Endothelial cell of umbilical vein (primary cell): ENCODE results near the gene PLD1. TPM values are rescaled to one million over a fixed set of nuclear protein-coding genes. Genes with fewer than 3 reads are reported as not detected.
A peak's percentile ranks its signal among the peaks of the same experiment; 100 is the strongest.

Experiments
- BruUV-seq: library from RNA; stranded (reverse); fragments of 400-500 nt; replicated peaks from 2 replicates; lab custom pipeline; 2021; lab: Mats Ljungman, UMichigan
- CTCF ChIA-PET: fragments of 300-600, 350-600 bp; sonication (Branson Sonifier 250); formaldehyde crosslinking; loops from one replicate; lab custom pipeline; 2021; ENCODE audit warnings: antibody characterized with exemption, inconsistent platforms; lab: Charles Lee
- POLR2A ChIA-PET: fragments of 300-600, 350-600 bp; sonication (Branson Sonifier 250); formaldehyde crosslinking; loops from one replicate; lab custom pipeline; 2021; ENCODE audit warnings: antibody characterized with exemption, inconsistent platforms; lab: Charles Lee
- DNase-seq: peaks from one replicate; pipeline ENCODE4 v3.0.0-alpha.2; 2011; ENCODE audit warnings: low read depth, low spot score
- FAIRE-seq: peaks from 2 replicates; lab custom pipeline; 2011; peaks lifted over from hg19 to GRCh38; lab: Jason Lieb, UNC
- H2AFZ ChIP-seq: 2 replicates; pipeline ENCODE4 v1.6.0; 2012; ENCODE audit warnings: low read depth, low read length, control low read depth, inconsistent platforms
- H3K27ac ChIP-seq: 2 replicates; pipeline ENCODE4 v1.5.1; 2011; ENCODE audit warnings: low read depth, mild to moderate bottlenecking, control low read depth, low read length, moderate library complexity; ENCODE audit not compliant: insufficient read depth
- H3K27me3 ChIP-seq, 2 experiments: 2 replicates each; pipeline versions ENCODE4 v1.6.0 to v1.6.1; 2011; ENCODE audit warnings: low read length in 2 of 2, mixed read lengths in 1 of 2; ENCODE audit not compliant: control insufficient read depth in 2 of 2, insufficient read depth in 2 of 2
- H3K36me3 ChIP-seq, 2 experiments: 2 replicates in 1 of 2; 3 replicates in 1 of 2; pipeline ENCODE4 v1.5.1; 2011; ENCODE audit warnings: low read length in 2 of 2, mild to moderate bottlenecking in 1 of 2, moderate library complexity in 1 of 2; ENCODE audit not compliant: control insufficient read depth in 2 of 2, insufficient read depth in 2 of 2; ENCODE audit errors: extremely low read depth in 1 of 2
- H3K4me1 ChIP-seq: 3 replicates; pipeline ENCODE4 v1.5.1; 2011; ENCODE audit warnings: mild to moderate bottlenecking, low read length; ENCODE audit not compliant: control insufficient read depth, insufficient read depth; ENCODE audit errors: extremely low read depth
- H3K4me2 ChIP-seq: 2 replicates; pipeline ENCODE4 v1.6.1; 2011; ENCODE audit warnings: low read length, control low read depth, mixed read lengths; ENCODE audit not compliant: insufficient read depth
- H3K4me3 ChIP-seq, 3 experiments: fragments of 200-600 bp in 1 of 3; sonication (generic), shearing (Covaris generic) in 1 of 3; replicated peaks in 1 of 3; 2 replicates each; pipeline ENCODE4 v1.5.1; 2011 to 2016; ENCODE audit warnings: control low read depth in 3 of 3, low read length in 3 of 3, mild to moderate bottlenecking in 2 of 3, inconsistent platforms in 1 of 3, low read depth in 1 of 3, moderate library complexity in 1 of 3; ENCODE audit not compliant: insufficient read depth in 1 of 3
- H3K79me2 ChIP-seq: 2 replicates; pipeline ENCODE4 v1.6.0; 2012; ENCODE audit warnings: low read length, inconsistent platforms; ENCODE audit not compliant: control insufficient read depth, insufficient read depth
- H3K9ac ChIP-seq: replicated peaks from 2 replicates; pipeline ENCODE3; 2011; ENCODE audit warnings: low read length, control low read depth; ENCODE audit not compliant: insufficient read depth; ENCODE audit errors: extremely low read depth
- H3K9me1 ChIP-seq: replicated peaks from 3 replicates; pipeline ENCODE4 v1.6.0; 2011; ENCODE audit warnings: mild to moderate bottlenecking, low read length; ENCODE audit not compliant: control insufficient read depth, insufficient read depth; ENCODE audit errors: extremely low read depth
- H3K9me3 ChIP-seq: replicated peaks from 2 replicates; pipeline ENCODE4 v1.5.1; 2012; ENCODE audit warnings: low read length, inconsistent platforms; ENCODE audit not compliant: control insufficient read depth, insufficient read depth
- H4K20me1 ChIP-seq: replicated peaks from 2 replicates; pipeline ENCODE3; 2011; ENCODE audit warnings: mild to moderate bottlenecking, low read length; ENCODE audit not compliant: control insufficient read depth, insufficient read depth; ENCODE audit errors: extremely low read depth
- EZH2 ChIP-seq: IDR thresholded peaks from 2 replicates; pipeline ENCODE4 v1.6.1; 2012; ENCODE audit warnings: borderline replicate concordance, low read depth, mild to moderate bottlenecking, moderate library complexity, low read length, inconsistent platforms; ENCODE audit not compliant: severe bottlenecking
- FOS ChIP-seq: IDR thresholded peaks from 2 replicates; pipeline ENCODE4 v1.6.1; 2011; ENCODE audit warnings: mild to moderate bottlenecking, low read length, moderate library complexity, borderline replicate concordance; ENCODE audit not compliant: insufficient read depth
- GATA2 ChIP-seq: IDR thresholded peaks from 2 replicates; pipeline ENCODE4 v1.7.0; 2011; ENCODE audit warnings: low read depth, mild to moderate bottlenecking, moderate library complexity, mixed read lengths, low read length; ENCODE audit not compliant: insufficient read length, insufficient read depth
- JUN ChIP-seq: IDR thresholded peaks from 2 replicates; pipeline ENCODE4 v1.6.1; 2011; ENCODE audit warnings: borderline replicate concordance, low read depth; ENCODE audit not compliant: insufficient read length, insufficient read depth
- MYC ChIP-seq: IDR thresholded peaks from one replicate; pipeline ENCODE4 v1.6.1; 2011; ENCODE audit warnings: mild to moderate bottlenecking, low read depth, low read length
- POLR2A ChIP-seq: IDR thresholded peaks from 2 replicates; pipeline ENCODE4 v1.6.1; 2012; ENCODE audit warnings: low read depth, mild to moderate bottlenecking, control low read depth, low read length
- POLR2AphosphoS5 ChIP-seq: IDR thresholded peaks from 2 replicates; pipeline ENCODE4 v1.6.1; 2012; ENCODE audit warnings: low read depth, mild to moderate bottlenecking, control low read depth, low read length, moderate library complexity; ENCODE audit not compliant: insufficient read depth
- dilution Hi-C: fragments of 300-500 bp; cut with MboI; formaldehyde crosslinking; loops from one replicate; pipeline ENCODE4 v1.15.0; 2019; ENCODE audit warnings: low sequenced_read_pairs; ENCODE audit not compliant: extremely low pct_ligation_motif_present
- intact Hi-C: fragments of 100-400 bp; cut with micrococcal nuclease; formaldehyde crosslinking; loops from one replicate; pipeline ENCODE4 v1.10.0; 2022
- polyA plus RNA-seq, 4 experiments: library from polyadenylated mRNA; depleted of rRNA in 3 of 4; stranded (reverse) in 3 of 4; unstranded in 1 of 4; fragments of >200 nt; gene quantifications; 2 replicates each; pipeline versions ENCODE4 v1.2.1 to v1.2.3, GENCODE V29; 2011 to 2012; ENCODE audit warnings: missing spikeins in 1 of 4
- total RNA-seq: library from RNA; stranded (reverse); gene quantifications from 2 replicates; pipeline ENCODE4 v1.2.3, GENCODE V29; 2021
- TF ChIP-seq, protein P1 (sequence below), 2 donors: IDR thresholded peaks; 1 replicate in 1 of 2; 2 replicates in 1 of 2; pipeline ENCODE4 v1.5.1; 2011; ENCODE audit warnings: low read length in 2 of 2, mild to moderate bottlenecking in 2 of 2, moderate library complexity in 2 of 2, control low read depth in 1 of 2, inconsistent platforms in 1 of 2, low read depth in 1 of 2; ENCODE audit not compliant: insufficient read depth in 1 of 2; ENCODE audit errors: extremely low read depth in 1 of 2
- TF ChIP-seq, protein P2 (sequence below): IDR thresholded peaks from 2 replicates; pipeline ENCODE4 v1.6.1; 2011; ENCODE audit not compliant: insufficient read depth, insufficient read length

The PLD1 gene
- total and polyA plus RNA-seq, 2 donors (not counting 3 experiments of a cell fraction or from before 2014, with no cell fraction given) = 42.0 to 108 TPM

DNA sequence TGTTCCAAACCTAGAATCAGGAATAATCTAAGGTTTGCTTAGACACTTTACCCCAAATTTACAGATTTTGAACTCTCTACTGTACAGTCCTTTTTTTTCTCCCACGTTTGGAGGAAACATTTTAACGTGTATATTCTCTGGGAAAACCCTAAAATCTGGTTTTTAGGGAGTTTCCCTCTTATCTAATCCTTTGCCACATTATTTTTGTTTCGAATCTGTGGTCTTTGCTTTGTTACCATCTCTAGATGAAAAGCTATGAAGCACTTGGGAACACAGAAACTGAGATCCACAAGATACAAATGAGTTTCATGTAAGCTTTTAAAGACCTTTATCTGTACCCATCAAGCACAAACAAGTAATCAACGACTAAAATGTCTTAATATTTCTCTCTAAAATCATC lies 41.3 kb downstream of the PLD1 start:
- no peak overlapping the region for H3K9ac ChIP-seq
- H3K36me3 ChIP-seq = no peaks in the 10 kb centered on the region
- FAIRE-seq (no peak), DNase-seq (no peak)
- peaks cover 3% of the 10 kb centered on the region for H3K79me2 ChIP-seq
- no peaks in the 10 kb centered on the region for H3K9me3 ChIP-seq
- H3K4me1 ChIP-seq = peaks cover 16% of the 10 kb centered on the region
- no peak overlapping the region for H2AFZ ChIP-seq
- ChIA-PET CTCF (interaction anchor here (0.8 to 5.1 kb wide), 2 partner anchors 12 to 66 kb away, joined by 3 to 60 read pairs; no protein-coding TSS in a partner anchor), POLR2A (no interaction called here)
- no peaks in the 10 kb centered on the region for H3K27me3 ChIP-seq
- H3K4me2 ChIP-seq = no peak overlapping the region
- intact Hi-C loops = no loop called here
- H4K20me1 ChIP-seq = no peaks in the 10 kb centered on the region
- no peaks in the 10 kb centered on the region for H3K9me1 ChIP-seq
- peak overlapping the region in 1 of 3 experiments; percentile 51 for H3K4me3 ChIP-seq
- TF ChIP-seq, protein P1, sequence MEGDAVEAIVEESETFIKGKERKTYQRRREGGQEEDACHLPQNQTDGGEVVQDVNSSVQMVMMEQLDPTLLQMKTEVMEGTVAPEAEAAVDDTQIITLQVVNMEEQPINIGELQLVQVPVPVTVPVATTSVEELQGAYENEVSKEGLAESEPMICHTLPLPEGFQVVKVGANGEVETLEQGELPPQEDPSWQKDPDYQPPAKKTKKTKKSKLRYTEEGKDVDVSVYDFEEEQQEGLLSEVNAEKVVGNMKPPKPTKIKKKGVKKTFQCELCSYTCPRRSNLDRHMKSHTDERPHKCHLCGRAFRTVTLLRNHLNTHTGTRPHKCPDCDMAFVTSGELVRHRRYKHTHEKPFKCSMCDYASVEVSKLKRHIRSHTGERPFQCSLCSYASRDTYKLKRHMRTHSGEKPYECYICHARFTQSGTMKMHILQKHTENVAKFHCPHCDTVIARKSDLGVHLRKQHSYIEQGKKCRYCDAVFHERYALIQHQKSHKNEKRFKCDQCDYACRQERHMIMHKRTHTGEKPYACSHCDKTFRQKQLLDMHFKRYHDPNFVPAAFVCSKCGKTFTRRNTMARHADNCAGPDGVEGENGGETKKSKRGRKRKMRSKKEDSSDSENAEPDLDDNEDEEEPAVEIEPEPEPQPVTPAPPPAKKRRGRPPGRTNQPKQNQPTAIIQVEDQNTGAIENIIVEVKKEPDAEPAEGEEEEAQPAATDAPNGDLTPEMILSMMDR (IDR thresholded peaks at IDR 0.05; ENCODE audit: extremely low read depth in 1 of 2, insufficient read depth in 1 of 2, low read depth in 1 of 2, low read length in 2 of 2) = no peak
- TF ChIP-seq FOS (no peak), MYC (no peak), POLR2A (no peak), GATA2 (no peak), POLR2AphosphoS5 (no peak), JUN (no peak), EZH2 (no peak)
- TF ChIP-seq, protein P2, sequence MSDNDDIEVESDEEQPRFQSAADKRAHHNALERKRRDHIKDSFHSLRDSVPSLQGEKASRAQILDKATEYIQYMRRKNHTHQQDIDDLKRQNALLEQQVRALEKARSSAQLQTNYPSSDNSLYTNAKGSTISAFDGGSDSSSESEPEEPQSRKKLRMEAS = no peak
- BruUV-seq = no TSS peak
- dilution Hi-C loops = no loop called here
- no peak overlapping the region for H3K27ac ChIP-seq
